Hematopoietic multipotent progenitor cell treated with erythropoietin and hydrocortisone succinate and interleukin-3 and kit ligand, for 6 days (in vitro differentiated cells): Measurements from ENCODE around the gene CDH13.

Source experiments
- DNase-seq: peaks from one replicate; pipeline ENCODE4 v3.0.0-alpha.2; 2015

CDH13 gene

DNA sequence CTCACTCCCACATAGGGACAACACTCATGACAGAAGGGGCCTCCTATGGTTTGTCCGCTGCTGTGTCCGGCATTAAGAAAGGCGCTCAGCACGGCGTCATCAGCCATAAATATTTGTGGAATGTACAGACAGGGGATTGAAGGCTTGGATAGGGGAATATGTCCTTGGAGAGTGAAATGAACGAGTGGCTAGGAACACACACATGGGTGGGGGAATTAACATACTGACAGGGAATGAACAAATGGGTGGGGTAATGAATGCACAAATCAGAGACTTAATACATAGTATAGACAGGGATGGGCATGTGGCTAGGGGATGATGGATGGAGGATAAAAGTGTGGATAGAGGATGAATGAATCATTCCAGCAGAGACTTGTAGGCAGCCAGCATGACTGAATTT lies 1027.0 kb downstream of the CDH13 start:
- no peak for DNase-seq

DNA sequence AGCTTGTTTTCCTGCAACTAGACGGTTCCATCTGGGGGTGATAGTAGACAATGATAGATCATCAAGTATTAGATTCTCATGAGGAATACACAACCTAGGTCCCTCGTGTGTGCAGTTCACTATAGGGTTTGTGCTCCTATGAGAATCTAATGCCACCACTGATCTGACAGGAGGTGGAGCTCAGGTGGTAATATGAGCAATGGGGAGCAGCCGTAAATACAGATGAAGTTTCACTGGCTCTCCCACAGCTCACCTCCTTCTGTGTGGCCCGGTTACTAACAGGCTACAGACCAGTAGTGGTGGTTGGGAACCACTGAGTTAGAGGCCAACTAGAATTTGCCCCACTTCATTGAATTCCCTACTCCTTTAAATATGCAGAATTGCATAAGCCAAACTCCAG lies 1033.5 kb downstream of the CDH13 start:
- no peak for DNase-seq

DNA sequence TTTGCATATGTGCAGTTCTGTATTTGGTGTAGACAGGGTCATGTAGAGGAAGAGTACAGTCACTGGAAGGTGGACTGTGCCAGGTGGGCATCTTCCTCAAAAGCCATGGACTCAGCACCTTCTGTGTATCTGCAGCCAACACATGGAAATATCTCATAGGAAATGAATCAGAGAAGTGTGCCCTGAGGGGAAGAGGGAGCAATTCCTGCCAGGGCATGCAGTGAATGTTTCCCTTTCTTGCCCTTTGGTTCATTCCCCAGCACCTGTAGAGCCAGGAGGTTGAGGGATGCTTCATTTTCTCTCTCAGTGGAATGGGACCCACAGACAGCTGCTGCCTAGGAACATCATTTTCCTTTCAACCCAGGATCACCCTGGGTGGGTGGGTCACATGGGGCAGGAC lies 1034.9 kb downstream of the CDH13 start:
- no peak for DNase-seq

DNA sequence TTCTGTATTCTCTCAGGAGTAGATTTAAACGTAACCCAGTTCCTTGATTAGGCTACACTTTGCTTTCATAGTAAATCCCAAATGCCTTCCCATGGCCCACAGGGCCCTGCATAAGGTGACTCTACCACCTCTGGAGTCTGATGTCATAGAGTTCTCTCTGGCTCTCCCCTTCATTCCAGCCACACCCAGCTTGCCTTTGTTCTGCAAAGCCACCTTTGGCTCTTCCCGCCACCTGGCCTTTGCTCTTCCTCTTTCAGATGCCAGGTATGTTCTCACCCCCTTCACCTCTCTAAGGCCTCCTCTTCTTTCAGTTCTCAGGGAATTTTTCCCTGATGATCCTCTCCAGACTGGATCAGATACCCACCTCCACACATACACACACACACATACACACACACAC lies 1039.7 kb downstream of the CDH13 start:
- no peak for DNase-seq

DNA sequence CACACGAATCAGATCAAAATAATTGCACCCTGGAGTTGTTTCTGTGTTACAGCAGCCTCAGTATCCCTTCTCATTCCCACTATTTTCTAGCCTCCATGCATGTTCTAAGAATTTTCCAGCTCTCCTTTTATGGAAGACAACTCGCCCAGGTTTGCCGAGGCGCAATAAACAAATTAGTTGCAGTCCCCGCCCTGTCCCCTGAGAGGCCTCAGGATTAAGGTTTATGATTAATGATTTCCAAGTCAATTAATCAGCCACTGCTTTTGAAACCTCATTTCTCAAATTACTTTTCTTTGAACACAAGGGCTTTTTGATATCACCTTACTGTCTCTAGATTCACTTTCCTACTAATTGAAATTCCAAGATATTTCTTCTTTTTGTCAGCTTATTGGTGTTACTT lies 1042.7 kb downstream of the CDH13 start:
- DNase-seq = no peak

DNA sequence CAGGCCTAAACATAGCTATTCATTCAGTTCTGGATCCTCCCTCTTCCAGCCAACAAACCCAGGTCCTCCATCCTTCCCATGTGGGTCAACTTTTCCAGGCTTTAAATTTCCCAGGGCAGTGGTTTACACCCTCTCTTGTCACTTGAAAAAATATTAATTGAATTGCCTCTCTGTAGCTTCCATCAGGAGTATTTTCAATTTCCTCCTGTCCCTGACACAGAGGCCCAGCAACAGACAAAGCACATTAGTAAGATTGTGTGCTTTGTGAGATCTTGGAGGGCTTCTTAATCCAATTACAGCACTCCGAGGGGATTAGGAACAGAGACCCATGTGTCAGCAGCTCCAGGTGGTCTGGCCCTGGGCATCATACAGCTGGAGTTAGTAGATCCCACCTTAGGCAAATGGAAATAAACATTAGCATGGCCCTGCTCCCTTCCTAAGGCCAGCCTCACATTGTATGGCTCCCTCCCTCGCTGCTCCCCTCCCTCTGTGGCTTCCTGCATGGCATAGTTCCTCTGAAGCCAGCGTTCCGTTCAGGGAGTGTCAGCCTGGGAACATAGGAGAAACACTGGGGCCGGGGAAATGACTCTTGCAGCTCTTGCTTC lies 1048.3 kb downstream of the CDH13 start:
- no peak for DNase-seq

DNA sequence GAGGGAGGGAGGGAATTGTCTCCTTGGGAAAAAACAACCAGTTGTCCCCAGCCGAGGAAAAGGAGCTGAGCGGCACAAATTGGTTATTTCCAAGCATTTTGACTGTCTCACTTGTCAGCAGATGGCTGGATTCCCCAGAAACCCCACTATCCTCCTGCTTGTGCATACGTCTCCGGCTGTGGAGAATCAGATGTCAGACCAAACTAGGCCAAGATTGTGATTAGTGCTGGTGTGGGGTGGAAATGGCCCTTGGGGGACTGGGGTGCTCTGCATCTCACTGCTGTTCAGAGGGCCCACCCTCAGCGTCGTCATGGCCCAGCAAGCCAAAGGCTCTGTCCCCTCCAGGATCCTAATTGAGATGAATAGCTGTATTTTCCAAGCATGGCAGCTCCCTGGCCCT lies 1049.3 kb downstream of the CDH13 start:
- DNase-seq = no peak

DNA sequence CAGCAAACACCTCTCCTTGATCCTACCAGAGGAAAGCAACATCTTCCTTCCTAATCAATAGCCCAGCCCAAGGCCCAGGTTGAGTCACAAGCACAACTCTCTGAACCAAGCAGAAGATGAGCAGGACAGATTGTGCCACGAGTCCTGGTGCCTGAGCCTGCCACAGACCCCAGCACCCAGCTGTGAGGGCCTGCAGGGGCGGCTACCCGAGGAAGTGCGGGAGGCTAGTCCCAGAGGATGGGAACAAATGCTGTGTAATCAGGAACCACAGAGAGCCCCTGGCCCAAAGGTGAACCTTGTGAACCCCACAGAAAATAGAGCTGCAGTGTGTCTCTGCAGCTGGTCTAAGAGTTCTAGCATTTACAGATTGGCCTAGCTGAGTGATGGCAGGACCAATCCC lies 1054.2 kb downstream of the CDH13 start:
- no peak for DNase-seq

DNA sequence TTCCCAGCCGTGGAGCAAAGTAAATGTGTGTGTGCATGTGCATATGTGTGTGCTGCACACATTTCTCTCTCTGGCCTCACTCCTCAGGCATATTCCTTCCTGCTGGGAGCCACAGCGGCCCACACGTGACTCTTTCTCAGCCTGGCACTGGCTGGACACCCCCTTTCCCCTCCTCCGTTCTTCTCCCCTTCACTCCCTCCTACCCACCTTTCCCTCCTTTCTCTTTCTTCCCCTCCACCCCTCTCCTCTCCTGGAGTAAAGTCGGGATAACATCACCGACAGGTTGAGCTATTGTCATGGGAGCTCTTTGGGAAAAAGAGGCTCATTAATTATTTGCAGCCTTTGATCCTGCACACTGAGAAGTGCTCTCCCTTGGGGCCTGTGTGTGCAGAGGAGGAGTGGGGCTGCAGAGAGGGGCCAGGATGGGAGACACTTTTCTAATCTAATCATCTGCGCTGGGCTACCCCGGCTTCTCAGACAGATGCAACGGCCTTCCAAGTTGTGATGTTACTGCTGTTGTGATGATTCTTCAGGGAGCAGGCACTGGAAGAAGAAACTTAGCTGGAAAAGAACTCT lies 1054.7 kb downstream of the CDH13 start:
- DNase-seq = no peak

DNA sequence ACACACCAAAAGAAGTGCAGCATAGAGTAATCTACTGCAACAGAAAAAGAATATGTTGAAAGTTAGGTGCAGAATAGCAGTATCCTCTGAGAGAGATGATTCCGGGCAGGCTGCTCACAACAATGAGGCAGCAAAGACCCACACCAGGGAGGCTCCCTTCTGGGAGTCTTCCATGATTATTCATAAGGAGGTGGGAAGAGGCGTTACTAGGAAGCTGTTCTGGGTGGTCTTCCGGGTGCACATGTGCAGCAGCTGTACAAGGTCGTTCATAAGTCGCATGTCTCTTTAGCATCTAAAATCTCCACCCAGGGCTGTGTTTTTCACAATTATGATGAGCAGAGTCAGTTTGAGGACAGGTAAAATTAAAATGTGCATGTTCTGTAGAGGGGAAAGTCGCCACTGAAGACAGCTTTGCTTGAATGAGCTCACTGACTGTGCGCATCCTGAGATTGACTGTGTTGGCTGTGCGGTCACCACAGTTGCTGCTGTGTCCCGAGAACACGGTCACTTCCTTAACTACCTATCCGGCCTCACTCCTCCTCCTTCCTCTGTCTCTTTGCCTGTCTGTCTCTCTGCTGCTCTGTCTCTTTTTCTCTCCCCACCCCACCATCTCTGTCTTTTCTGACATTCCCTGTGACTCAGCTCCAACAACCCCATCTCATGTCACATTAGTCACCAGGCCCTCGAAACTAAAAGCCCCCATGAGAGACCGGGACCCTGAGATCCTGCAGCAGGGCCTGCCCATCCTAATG lies 1055.5 kb downstream of the CDH13 start:
- DNase-seq = no peak

DNA sequence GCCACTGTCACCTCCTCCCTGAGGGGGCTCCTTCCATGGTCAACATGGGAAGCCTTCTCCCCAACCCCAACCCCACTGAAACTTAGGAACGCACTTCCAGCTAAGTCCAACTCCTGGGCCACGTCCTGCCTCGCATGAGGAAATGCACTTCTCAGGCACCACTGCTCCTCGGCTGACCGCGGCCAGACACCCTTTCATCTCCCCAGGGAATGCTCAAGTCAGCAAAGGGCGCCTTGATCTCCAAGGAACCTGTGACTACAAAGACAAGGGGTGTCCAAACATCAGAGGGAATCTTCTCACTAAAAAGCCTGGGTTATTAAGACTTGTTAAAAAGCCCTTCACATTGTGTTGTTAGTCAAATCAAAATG lies 1056.1 kb downstream of the CDH13 start:
- no peak for DNase-seq

DNA sequence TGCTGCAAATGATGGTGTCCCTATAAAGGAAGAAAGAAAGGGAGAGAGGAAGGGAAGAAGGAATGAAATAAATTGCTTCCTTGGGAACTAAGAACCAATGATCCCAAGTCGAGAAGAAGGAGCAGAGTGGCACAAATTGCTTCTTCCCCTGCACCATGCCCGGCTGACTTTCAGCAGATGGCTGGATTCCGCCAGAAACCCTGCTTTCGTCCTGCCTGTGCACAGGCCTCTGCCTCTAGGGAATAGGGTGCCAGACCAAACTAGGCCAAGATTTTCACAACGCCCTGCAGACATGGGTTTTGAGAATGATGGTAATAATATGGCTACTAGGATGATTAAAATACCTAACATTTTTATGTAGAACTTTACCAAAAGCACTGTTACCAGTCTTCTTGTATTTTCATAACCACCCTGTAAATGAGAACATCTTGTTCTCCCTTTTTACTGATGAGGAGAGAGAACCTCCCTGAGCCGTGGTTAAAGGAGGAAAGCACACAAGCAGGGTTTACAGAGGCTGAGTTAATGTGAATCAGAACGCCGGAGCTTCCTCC lies 1058.9 kb downstream of the CDH13 start:
- no peak for DNase-seq

DNA sequence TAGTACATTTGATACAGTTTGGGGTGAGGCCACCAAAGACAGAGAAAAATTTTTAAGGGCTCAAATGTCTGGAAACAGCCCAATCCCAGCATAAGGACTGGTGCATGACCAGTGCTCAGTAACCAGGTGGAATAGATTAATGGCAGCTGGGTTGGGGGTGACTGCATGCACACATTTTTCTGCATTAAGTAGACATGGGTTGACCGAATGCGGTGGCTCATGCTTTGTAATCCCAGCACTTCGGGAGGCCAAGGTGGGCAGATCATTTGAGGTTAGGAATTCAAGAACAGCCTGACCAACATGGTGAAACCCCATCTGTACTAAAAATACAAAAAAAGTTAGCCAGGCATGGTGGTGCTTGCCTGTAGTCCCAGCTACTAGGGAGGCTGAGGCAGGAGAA lies 1060.0 kb downstream of the CDH13 start:
- DNase-seq = no peak

DNA sequence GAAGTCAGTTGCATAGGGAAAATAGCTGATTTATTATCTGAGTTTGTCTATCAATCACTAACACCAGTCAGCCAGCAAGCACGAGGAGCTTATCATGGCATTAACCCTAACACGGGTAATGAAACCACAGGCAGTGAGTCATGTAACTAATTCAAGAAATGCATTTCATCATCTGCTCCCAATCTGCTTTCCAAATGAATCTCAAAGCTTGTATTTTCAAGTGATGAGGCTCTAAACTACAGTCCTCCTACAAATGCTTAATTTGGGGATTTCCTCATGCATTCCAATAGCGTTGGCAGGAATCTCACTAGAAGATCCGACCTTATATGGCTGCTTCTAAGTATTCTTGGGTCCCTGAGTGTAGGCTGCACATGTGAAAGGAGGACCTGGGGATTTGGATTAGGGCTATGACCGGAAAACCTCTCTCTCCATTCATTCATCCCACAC lies 1062.6 kb downstream of the CDH13 start:
- DNase-seq = peak; percentile 65

DNA sequence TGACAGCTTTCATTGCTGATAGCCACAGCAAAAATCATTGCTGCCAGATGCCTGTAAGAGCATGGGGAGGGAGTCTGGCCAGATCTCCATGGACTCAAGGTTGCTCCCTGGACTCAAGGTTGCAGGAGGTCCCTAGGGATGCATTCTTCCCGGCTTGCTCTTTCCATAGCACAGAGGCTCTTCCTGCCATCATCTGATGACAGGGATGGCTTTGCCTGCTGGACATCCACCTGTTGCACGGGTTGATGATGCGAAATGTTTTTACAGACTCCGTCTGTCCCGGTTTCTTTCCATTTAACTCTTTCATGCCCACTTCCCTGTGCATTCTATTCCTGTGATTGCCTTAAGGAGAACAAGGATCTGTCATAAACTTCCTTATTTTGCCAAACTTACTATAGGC lies 1065.5 kb downstream of the CDH13 start:
- no peak for DNase-seq

DNA sequence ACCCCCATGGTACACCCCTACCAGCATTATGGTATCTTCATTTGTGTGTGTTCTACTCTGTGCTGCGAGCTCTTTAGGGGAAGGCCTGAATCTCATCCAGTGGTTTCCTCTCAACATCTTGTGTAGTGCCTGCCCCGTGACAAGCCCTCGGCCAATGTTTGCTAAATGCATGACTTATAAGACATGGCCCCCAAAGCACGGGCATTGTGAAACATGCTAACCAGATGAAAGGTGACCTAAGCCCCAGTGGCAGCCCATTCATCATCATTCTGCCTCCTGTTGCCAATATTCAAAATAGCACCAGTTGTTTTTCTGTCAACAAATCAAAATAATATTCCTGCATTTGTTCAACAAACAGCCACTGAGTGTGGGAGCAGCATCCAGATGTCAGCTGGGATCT lies 1072.2 kb downstream of the CDH13 start:
- DNase-seq = no peak

DNA sequence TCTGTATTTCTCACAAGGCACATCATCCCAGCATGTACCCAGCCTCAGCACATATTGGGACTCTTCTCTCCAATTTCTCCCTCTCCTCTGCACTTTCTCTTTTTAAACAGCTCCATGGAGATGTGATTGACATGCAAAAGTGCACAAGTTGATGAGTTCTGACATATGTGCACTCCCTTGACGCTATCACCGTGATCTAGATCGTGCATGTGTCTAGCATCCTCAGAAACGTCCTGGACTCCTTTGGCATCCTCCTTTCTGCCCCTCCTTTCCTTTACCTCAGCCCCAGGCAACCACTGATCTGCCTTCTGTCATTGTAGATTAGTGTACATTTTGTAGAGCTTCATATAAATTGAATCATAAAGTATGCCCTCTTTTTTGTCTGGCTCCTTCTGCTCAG lies 1073.0 kb downstream of the CDH13 start:
- DNase-seq = no peak

DNA sequence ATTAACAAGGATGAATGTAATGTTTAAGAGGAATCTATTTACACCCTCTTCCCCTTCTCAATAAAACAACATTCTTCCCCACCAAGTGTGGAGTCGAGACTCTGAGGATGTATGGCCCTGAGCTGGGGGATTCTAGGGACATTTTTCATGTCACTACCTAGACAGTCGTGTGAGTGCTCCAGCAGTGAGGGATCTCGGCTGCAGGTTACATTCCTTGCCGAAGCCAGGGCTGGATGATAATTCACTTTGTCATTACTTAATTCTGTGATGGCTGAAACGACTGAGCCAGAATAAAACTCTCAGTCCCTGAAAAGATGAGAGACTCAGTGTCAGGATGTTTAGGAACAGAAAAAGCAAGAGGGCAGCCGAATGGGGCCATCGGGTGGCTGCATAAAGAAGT lies 1074.1 kb downstream of the CDH13 start:
- DNase-seq = no peak

DNA sequence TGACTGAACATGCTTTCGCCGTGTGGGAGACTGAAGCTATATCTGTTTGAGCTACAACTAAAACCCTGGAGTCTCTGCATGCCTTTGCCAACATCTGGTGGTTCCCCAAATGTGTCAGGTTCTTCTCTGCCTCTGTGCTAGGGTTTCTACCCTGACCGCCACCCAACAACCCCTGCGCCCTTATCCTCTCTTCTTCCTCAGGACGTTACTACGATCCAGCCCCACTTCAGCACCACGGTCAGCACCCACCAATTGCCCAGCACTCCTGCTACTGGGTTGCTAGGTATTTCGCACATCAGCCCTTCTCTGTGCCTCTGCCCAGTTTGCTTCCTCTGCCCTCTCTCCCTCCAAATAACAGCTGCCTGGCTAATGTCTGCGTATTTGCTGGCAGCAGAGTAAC lies 1074.7 kb downstream of the CDH13 start:
- peak; percentile 79 for DNase-seq

DNA sequence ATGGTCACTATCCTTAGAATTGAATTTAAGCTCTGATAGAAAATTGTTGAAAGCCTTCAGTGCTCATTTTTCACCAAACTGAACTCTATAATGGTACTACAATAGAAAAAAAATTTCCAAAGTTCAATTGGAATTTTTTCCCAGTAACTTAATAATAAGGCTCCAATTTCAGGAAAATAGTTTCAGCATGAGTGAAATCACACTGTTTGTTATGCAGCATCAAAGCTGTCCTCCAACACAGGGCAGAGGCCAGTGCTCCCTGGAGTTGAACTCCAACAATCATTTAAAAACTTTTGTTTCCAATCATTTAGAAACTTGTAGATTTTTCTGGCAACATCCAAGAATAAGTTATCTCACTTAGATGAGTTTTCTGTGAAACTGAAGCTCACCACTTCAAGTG lies 1077.9 kb downstream of the CDH13 start:
- DNase-seq = no peak

DNA sequence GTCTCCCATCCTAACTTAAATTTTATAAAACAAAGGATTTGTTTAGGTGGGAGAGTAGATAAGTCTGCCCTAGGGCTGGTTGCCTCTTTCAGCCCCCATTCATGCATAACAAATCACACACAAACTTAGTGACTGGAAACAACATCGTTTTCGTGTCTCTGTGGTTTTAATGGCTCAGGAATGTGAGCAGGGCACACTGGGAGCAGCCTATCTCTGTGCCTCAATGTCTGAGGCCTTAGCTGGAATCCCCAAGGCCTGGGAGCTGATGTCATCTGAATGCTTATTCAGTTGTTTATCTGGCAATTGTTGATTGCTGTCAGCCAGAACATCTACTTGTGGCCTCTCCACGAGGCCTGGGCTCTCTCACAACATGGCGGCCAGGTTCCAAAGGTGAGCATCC lies 1079.1 kb downstream of the CDH13 start:
- DNase-seq = no peak

DNA sequence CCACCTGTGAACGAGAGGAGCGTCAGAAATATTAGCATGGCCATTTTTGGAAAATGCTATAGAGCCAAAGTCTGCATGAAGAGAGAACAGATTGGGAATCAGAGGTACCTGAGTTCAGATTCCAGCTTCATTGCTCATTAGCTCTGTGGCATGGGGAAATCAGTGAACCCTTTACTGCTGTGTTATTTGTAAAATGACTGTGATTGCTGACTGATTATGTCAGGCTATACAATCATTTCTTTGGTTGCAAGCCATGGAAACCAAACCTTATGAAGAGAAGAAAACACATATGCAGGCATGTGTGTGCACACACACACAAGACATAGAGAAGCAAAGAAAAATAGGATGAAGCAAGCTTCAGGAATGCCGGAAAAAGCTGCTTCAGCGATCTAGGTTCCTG lies 1079.6 kb downstream of the CDH13 start:
- DNase-seq = no peak

DNA sequence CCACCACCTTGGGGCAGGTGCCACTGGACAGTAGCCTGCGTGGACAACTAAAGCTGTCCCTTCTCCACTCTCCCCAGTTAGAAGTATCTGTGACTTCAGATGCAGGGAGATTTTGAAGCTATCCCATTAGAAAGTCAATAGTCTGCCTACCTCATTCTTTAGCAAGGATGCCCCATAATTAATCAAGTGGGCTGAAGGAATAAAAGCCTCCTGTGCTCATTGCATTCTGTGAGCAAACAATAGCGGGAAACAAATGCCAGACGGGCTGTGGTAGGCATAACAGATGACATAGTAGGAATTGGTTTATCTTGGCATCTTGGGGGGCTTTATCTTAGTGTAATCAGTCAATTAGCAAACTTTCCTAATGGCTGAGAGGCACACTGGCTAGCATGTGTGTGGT lies 1084.3 kb downstream of the CDH13 start:
- no peak for DNase-seq

DNA sequence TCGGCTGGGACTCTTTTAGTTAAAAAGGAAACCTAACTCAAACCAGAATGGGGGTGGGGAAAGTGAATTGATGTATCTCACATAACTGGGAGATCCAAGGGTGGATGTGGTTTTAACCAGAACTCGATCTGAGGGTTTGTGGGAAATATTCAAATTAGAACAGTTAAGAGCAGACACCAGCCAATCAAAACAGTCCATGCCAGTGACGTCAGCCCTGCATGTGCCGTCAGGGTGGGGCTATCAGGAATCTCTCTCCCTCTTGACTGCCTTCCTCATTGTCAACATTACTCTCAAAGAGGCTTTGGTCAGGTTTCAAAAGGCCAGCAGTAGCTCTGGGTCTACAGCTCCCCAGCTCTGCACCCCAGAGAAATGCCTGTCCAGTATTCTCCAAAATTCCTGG lies 1086.8 kb downstream of the CDH13 start:
- DNase-seq = peak; percentile 9
